HUES48 (cell line): ENCODE measurements around the gene DNAJC24.
A peak's percentile ranks its signal among the peaks of the same experiment; 100 is the strongest.
"Not testable (repeated sequence)": the region's sequence is repeated elsewhere in the genome, so short reads cannot be mapped to it uniquely, and the experiment has no call there.

Source experiments
- H3K27ac ChIP-seq: one replicate; pipeline ENCODE4 v1.7.0; 2013; ENCODE audit warnings: low read depth, low read length, inconsistent platforms
- H3K27me3 ChIP-seq: 2 replicates; pipeline ENCODE4 v1.6.1; 2013; ENCODE audit warnings: mild to moderate bottlenecking, low read length; ENCODE audit not compliant: control insufficient read depth, insufficient read depth
- H3K36me3 ChIP-seq: 2 replicates; pipeline ENCODE4 v1.6.1; 2013; ENCODE audit warnings: low read length; ENCODE audit not compliant: control insufficient read depth, insufficient read depth
- H3K4me1 ChIP-seq: 2 replicates; pipeline ENCODE4 v1.6.1; 2013; ENCODE audit warnings: mild to moderate bottlenecking, low read length; ENCODE audit not compliant: control insufficient read depth, insufficient read depth
- H3K4me3 ChIP-seq: 2 replicates; pipeline ENCODE4 v1.5.1; 2013; ENCODE audit warnings: mild to moderate bottlenecking, low read depth, low read length
- H3K9ac ChIP-seq: 2 replicates; pipeline ENCODE4 v1.6.1; 2013; ENCODE audit warnings: mild to moderate bottlenecking, low read depth, low read length, moderate library complexity
- H3K9me3 ChIP-seq: 2 replicates; pipeline ENCODE4 v1.6.1; 2013; ENCODE audit warnings: low read length; ENCODE audit not compliant: control insufficient read depth, insufficient read depth

The DNAJC24 gene, protein sequence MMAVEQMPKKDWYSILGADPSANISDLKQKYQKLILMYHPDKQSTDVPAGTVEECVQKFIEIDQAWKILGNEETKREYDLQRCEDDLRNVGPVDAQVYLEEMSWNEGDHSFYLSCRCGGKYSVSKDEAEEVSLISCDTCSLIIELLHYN

GRCh38 chr11:31369348-31370329 is at the start of gene DNAJC24, which contains the start of gene DCDC1:
Gene DNAJC24 (plus strand): TSS chr11:31369860. CDS start chr11:31370749, 889 bp downstream.
Gene DCDC1 (minus strand): TSS chr11:31369739. CDS start chr11:31328280, 41,459 bp downstream.
- 0 out of 2 replicates have a peak, but pooled peaks cover 7% of the 10 kb centered on the region for H3K4me1 ChIP-seq
- no peaks in the 10 kb centered on the region for H3K27me3 ChIP-seq
- H3K36me3 ChIP-seq, result peaks cover 3% of the 10 kb centered on the region; the same call in 1 of the 2 replicates
- H3K4me3 ChIP-seq, result peak within 1 kb of the TSS; percentile 94
- no peaks in the 10 kb centered on the region for H3K9me3 ChIP-seq
- H3K27ac ChIP-seq, result peak within 1 kb of the TSS; percentile 82
- peak within 1 kb of the TSS; percentile 83 for H3K9ac ChIP-seq

DNA sequence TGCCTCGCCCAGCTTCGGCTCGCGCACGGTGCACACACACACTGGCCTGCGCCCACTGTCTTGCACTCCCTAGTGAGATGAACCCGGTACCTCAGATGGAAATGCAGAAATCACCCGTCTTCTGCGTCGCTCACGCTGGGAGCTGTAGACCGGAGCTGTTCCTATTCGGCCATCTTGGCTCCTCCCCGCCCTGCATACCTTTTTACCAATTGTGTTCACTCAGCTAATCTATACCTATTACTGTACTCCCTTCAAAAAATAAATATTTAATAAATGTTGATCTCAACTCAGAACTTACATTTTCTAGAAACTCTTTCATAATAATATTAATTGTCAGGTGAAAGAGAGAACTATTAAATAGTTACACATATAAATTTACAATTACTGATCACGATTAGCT is 48.2 kb upstream of the DNAJC24 start:
- not testable (repeated sequence) for H3K27me3 ChIP-seq, H3K36me3 ChIP-seq, H3K4me1 ChIP-seq, H3K9me3 ChIP-seq, H3K4me3 ChIP-seq, H3K27ac ChIP-seq, H3K9ac ChIP-seq

GRCh38 chr11:31323145-31323544 is 46.5 kb upstream of the DNAJC24 start:
- no peaks in the 10 kb centered on the region for H3K9me3 ChIP-seq
- H3K27me3 ChIP-seq, result no peaks in the 10 kb centered on the region
- no peaks in the 10 kb centered on the region for H3K36me3 ChIP-seq
- H3K9ac ChIP-seq, result no peak overlapping the region
- H3K27ac ChIP-seq, result no peak overlapping the region
- H3K4me1 ChIP-seq, result no peaks in the 10 kb centered on the region
- H3K4me3 ChIP-seq, result no peak overlapping the region

DNA sequence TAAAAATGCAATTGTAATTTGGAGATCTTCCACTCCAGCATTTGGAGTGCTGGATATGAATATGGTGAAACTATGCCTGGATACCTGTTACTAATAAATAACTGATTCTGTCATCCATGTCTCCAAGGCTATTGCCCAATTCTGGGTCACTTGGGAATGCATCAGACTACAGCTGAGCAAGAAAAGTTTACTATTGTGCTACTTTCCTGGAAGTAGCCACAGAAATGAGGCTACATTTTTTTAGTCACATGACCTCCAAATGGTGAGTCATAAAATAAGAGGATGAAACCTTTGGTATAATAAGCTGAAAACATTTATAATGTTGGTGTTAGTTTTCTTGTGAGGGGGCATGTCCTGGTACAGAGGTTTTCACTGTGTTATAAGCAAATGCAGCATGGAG is 44.5 kb upstream of the DNAJC24 start:
- Histone ChIP-seq H3K4me1 (no peaks in the 10 kb centered on the region), H3K9me3 (no peaks in the 10 kb centered on the region), H3K9ac (no peak overlapping the region), H3K27me3 (no peaks in the 10 kb centered on the region), H3K36me3 (no peaks in the 10 kb centered on the region), H3K27ac (no peak overlapping the region), H3K4me3 (no peak overlapping the region)

DNA sequence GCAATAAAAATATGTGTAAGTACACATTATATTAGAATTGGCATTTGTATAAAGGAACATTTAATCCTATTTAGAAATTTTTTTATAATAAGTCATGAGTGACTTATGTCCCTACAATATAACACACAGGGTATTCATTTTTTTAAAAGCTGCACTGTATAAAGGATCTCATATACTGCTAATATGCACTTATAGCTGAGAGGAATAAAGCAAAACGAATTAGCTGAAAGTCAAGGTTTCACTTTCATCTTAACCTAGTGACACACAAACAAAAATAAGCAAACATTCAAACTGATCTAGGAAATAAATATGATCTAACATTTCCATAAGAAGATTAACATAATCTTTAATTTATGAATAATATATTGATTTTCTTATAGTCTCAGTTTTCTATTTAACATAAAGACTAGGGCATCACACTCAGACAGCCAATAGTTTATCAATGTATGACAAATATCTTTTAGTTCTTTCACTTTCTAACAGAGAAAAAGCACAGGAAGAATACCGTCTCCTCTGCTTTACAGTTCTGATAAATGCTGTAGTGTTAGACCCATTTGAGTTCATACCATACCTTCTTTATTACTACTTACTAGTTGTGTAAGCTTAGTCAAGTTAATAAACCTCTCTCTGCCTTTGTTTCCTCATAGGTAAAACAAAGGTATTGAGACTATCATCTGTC is 43.1 kb upstream of the DNAJC24 start:
- H3K9me3 ChIP-seq, result no peaks in the 10 kb centered on the region
- H3K36me3 ChIP-seq, result no peaks in the 10 kb centered on the region
- no peak overlapping the region for H3K27ac ChIP-seq
- no peaks in the 10 kb centered on the region for H3K27me3 ChIP-seq
- H3K4me1 ChIP-seq, result no peaks in the 10 kb centered on the region
- no peak overlapping the region for H3K4me3 ChIP-seq
- H3K9ac ChIP-seq, result no peak overlapping the region

DNA sequence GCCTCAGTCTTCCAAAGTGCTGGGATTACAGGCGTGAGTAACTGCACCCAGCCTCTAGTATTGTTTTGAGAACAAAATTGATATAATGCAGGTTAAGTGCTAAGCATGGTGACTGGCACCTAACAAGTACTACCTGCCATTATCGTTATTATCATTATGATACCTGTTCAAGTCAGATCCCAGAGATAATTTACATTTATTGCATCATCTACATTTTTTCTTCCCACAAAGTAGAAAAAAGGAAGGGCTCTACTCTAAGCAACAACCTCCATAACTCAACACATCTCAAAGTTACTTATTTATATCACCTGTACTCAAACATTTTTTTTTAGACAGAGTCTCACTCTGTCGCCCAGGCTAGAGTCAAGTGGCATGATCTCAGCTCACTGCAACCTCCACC is 42.2 kb upstream of the DNAJC24 start:
- Histone ChIP-seq H3K9ac (no peak overlapping the region), H3K4me1 (no peaks in the 10 kb centered on the region)

GRCh38 chr11:31328697-31329096 is 41.0 kb upstream of the DNAJC24 start:
- H3K4me1 ChIP-seq, result no peaks in the 10 kb centered on the region
- no peak overlapping the region for H3K9ac ChIP-seq
- H3K9me3 ChIP-seq, result no peaks in the 10 kb centered on the region
- H3K36me3 ChIP-seq, result no peaks in the 10 kb centered on the region
- no peak overlapping the region for H3K4me3 ChIP-seq
- no peaks in the 10 kb centered on the region for H3K27me3 ChIP-seq
- H3K27ac ChIP-seq, result no peak overlapping the region

More for the DNA sequence above, 42.2 kb upstream of the DNAJC24 start:
- Histone ChIP-seq H3K36me3 (no peaks in the 10 kb centered on the region), H3K27me3 (no peaks in the 10 kb centered on the region), H3K27ac (no peak overlapping the region), H3K4me3 (no peak overlapping the region), H3K9me3 (no peaks in the 10 kb centered on the region)

- Histone ChIP-seq H3K27me3 (no peaks in the 10 kb centered on the region), H3K4me3 (no peak overlapping the region), H3K27ac (no peak overlapping the region), H3K9ac (no peak overlapping the region), H3K36me3 (no peaks in the 10 kb centered on the region), H3K9me3 (peaks cover 15% of the 10 kb centered on the region), H3K4me1 (0 out of 2 replicates have a peak, but pooled peaks cover 5% of the 10 kb centered on the region)
These were observed 31.9 kb upstream of the DNAJC24 start for GRCh38 chr11:31337806-31338205.

DNA sequence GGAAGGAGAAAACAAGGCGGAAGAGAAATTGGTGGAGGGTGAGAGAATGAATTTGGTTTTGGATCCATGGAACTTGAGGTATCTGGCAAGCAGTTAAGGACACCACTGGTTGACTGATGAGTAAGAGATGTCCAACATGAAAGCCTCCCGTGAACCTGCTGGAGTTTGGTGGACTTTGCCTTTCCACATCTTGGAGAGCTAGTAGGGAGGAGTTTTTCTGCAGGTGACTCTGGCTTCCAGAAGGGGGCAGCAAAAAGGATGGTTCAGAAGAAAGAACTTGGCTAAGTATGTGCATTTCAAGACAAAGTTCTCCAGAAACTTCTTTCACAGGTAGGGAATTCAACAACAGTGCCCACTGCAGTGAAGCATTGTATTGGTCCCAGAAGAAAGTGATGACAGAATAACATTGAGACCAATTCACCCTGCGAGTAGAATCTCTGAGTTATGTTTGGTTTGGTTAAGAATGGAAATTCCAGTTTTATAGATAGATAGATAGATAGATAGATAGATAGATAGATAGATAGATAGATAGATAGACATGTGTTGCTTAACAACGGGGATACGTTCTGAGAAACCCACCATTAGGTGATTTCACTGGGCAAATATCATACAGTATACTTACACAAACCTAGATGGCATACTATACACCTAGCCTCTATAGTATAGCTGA is 28.6 kb upstream of the DNAJC24 start:
- H3K27me3 ChIP-seq, result no peaks in the 10 kb centered on the region
- H3K9ac ChIP-seq, result no peak overlapping the region
- H3K4me3 ChIP-seq, result no peak overlapping the region
- H3K4me1 ChIP-seq, result 0 out of 2 replicates have a peak, but pooled peaks cover 5% of the 10 kb centered on the region
- H3K36me3 ChIP-seq, result no peaks in the 10 kb centered on the region
- H3K27ac ChIP-seq, result no peak overlapping the region
- H3K9me3 ChIP-seq, result no peaks in the 10 kb centered on the region

GRCh38 chr11:31351168-31351567 is 18.5 kb upstream of the DNAJC24 start:
- H3K27ac ChIP-seq, result no peak overlapping the region
- no peak overlapping the region for H3K9ac ChIP-seq
- no peaks in the 10 kb centered on the region for H3K9me3 ChIP-seq
- H3K36me3 ChIP-seq, result no peaks in the 10 kb centered on the region
- no peaks in the 10 kb centered on the region for H3K27me3 ChIP-seq
- H3K4me3 ChIP-seq, result no peak overlapping the region
- peaks cover 10% of the 10 kb centered on the region; the same call in 1 of the 2 replicates for H3K4me1 ChIP-seq
